Neutrophil (primary cell): Measurements from ENCODE around the gene ZNF445.

ENCODE experiments used
- H3K27ac ChIP-seq: fragments of 200-600 bp; sonication (generic); 2 replicates; pipeline ENCODE4 v1.5.1; 2016; ENCODE audit warnings: mild to moderate bottlenecking, moderate library complexity
- H3K27me3 ChIP-seq: fragments of 200-600 bp; sonication (generic); 2 replicates; pipeline ENCODE4 v1.6.0; 2016; ENCODE audit warnings: mild to moderate bottlenecking
- H3K36me3 ChIP-seq: fragments of 200-600 bp; sonication (generic); 2 replicates; pipeline ENCODE4 v1.5.1; 2017
- H3K4me1 ChIP-seq, 2 experiments: fragments of 200-600 bp in 1 of 2; sonication (generic) in 1 of 2; 1 replicate in 1 of 2; 2 replicates in 1 of 2; pipeline versions ENCODE4 v1.5.1 to v1.6.1; 2013 to 2016; ENCODE audit warnings: low read depth in 1 of 2, low read length in 1 of 2, mild to moderate bottlenecking in 1 of 2, moderate library complexity in 1 of 2; ENCODE audit not compliant: control insufficient read depth in 1 of 2, insufficient read depth in 1 of 2
- H3K4me3 ChIP-seq, 2 experiments: fragments of 200-600 bp in 1 of 2; sonication (generic) in 1 of 2; 1 replicate in 1 of 2; 2 replicates in 1 of 2; pipeline ENCODE4 v1.5.1; 2013 to 2016; ENCODE audit warnings: low read depth in 1 of 2, low read length in 1 of 2, mild to moderate bottlenecking in 1 of 2, moderate library complexity in 1 of 2
- H3K9me3 ChIP-seq: fragments of 200-600 bp; sonication (generic); 2 replicates; pipeline ENCODE4 v1.5.1; 2016
- CTCF ChIP-seq: fragments of 200-600 bp; sonication (generic); IDR thresholded peaks from 2 replicates; pipeline ENCODE4 v1.5.1; 2016; ENCODE audit warnings: antibody characterized with exemption

Gene ZNF445

DNA sequence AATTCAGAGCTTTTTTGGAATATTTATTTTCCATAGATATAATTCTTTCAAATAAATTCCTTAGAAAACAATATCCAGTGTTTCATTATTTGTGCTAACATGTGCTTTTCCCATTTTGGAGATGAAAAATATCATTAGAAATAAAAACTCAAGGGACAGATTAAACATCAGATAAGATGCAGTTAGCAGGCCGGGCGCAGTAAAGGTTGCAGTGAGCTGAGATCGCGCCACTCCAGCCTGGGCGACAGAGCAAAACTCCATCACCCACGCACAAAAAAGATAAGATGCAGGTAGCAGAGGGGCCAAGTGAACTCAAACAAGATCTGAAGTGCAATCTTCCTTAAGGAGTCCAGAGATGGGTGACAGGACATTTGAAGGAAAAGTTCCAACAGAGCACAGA, 48.0 kb downstream of the ZNF445 start:
- Histone ChIP-seq H3K4me1 (no peaks in the 10 kb centered on the region), H3K4me3 (no peak overlapping the region), H3K27me3 (no peaks in the 10 kb centered on the region), H3K36me3 (peaks cover 34% of the 10 kb centered on the region), H3K27ac (no peak overlapping the region), H3K9me3 (no peaks in the 10 kb centered on the region)
- no peak for TF ChIP-seq CTCF

GRCh38 chr3:44428910-44429309, 48.6 kb downstream of the ZNF445 start:
- no peak overlapping the region for H3K4me3 ChIP-seq
- TF ChIP-seq CTCF: no peak
- no peaks in the 10 kb centered on the region for H3K9me3 ChIP-seq
- H3K27me3 ChIP-seq: no peaks in the 10 kb centered on the region
- peaks cover 34% of the 10 kb centered on the region for H3K36me3 ChIP-seq
- H3K27ac ChIP-seq: no peak overlapping the region
- H3K4me1 ChIP-seq: no peaks in the 10 kb centered on the region

GRCh38 chr3:44427683-44428082, 49.8 kb downstream of the ZNF445 start:
- H3K36me3 ChIP-seq: peaks cover 23% of the 10 kb centered on the region
- TF ChIP-seq CTCF: no peak
- H3K27me3 ChIP-seq: no peaks in the 10 kb centered on the region
- no peak overlapping the region for H3K27ac ChIP-seq
- no peak overlapping the region for H3K4me3 ChIP-seq
- no peaks in the 10 kb centered on the region for H3K9me3 ChIP-seq
- no peaks in the 10 kb centered on the region for H3K4me1 ChIP-seq

DNA sequence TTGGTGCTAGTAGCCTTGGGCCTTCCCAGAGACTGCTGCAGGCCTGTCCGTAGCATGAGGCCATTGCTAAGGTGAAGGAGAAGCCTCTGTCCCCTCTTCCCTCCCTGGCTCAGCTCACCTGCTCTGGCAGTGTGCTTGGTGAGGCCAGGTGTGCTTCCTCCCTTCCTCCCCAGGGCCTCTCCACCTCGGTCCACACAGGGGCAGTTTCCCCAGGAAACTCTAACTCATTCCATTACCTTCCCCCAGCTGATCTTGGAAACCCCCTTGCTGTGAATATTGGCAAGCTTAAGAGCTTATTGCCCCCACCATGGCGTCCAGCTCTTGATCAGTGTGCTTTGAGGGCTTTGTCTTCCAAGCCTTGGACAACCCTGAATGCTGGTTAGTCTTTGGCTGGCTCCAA, 52.7 kb downstream of the ZNF445 start:
- no peak for TF ChIP-seq CTCF
- Histone ChIP-seq H3K4me3 (no peak overlapping the region), H3K4me1 (no peaks in the 10 kb centered on the region), H3K27me3 (no peaks in the 10 kb centered on the region), H3K36me3 (peaks cover 31% of the 10 kb centered on the region), H3K27ac (no peak overlapping the region), H3K9me3 (no peaks in the 10 kb centered on the region)

- H3K27ac ChIP-seq: no peak overlapping the region
- H3K36me3 ChIP-seq: peaks cover 36% of the 10 kb centered on the region
- H3K4me1 ChIP-seq: no peaks in the 10 kb centered on the region
- no peak for TF ChIP-seq CTCF
- H3K9me3 ChIP-seq: no peaks in the 10 kb centered on the region
- no peaks in the 10 kb centered on the region for H3K27me3 ChIP-seq
- no peak overlapping the region for H3K4me3 ChIP-seq
Observed at GRCh38 chr3:44421280-44421679, 56.2 kb downstream of the ZNF445 start.

DNA sequence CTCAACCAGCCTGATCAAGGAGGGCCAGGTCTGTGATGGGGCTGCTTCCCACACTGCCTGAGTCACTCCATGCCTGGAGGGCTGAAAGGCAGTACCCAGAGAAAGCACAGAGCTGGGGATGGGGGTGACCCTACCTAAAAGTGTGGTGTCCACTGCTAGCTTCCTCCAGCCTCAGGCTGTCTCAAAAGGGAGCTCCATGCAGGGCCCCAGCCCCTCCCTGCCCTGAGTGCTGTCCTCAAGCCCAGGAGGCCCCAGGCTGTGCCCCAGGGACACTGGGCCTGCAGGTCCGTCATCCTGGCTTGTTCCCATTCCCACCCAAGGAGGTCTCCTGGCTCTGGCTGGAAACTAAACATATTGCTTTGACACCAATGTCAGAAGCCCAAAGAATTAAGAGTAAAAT, 56.8 kb downstream of the ZNF445 start:
- H3K4me1 ChIP-seq: no peaks in the 10 kb centered on the region
- no peak for TF ChIP-seq CTCF
- no peak overlapping the region for H3K27ac ChIP-seq
- peaks cover 38% of the 10 kb centered on the region for H3K36me3 ChIP-seq
- no peaks in the 10 kb centered on the region for H3K9me3 ChIP-seq
- H3K27me3 ChIP-seq: no peaks in the 10 kb centered on the region
- no peak overlapping the region for H3K4me3 ChIP-seq
